Keratinocyte (primary cell): ENCODE measurements around the gene CLIC3.

Experiments
- EZH2 ChIP-seq: IDR thresholded peaks from one replicate; pipeline ENCODE4 v1.6.1; 2012; ENCODE audit warnings: inconsistent platforms, mild to moderate bottlenecking, low read length, moderate library complexity
- TF ChIP-seq, protein P1 (sequence below), 3 experiments: IDR thresholded peaks in 1 of 3; conservative IDR thresholded peaks in 1 of 3; optimal IDR thresholded peaks in 1 of 3; 2 replicates in 2 of 3; 3 replicates in 1 of 3; pipeline versions ENCODE3 to v1.5.1; 2011; ENCODE audit warnings: low read length in 3 of 3, mild to moderate bottlenecking in 3 of 3, moderate library complexity in 2 of 3, control low read depth in 1 of 3, inconsistent platforms in 1 of 3; ENCODE audit not compliant: insufficient read depth in 2 of 3; ENCODE audit errors: extremely low read depth in 1 of 3

DNA sequence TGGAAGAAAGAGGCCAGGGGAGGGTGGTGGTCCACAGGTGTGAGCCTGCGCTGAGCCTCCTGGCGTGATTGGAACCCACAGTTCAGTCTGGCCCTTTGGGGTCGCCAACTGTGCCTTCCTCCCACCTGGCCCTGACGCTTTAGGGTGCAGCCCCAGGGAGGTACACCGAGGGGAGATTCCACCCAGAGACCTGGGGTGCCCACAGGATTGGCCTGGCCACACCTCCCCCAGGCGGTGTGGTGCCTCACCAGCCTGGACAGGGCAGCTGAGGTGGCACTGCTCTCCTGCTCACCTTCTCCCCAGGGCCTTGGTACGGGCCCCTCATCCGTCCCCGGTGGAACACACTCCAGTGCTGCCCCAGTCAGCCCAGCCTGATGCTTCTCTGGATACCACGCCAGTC, 1.0 kb upstream of the CLIC3 start:
- TF ChIP-seq, protein P1, sequence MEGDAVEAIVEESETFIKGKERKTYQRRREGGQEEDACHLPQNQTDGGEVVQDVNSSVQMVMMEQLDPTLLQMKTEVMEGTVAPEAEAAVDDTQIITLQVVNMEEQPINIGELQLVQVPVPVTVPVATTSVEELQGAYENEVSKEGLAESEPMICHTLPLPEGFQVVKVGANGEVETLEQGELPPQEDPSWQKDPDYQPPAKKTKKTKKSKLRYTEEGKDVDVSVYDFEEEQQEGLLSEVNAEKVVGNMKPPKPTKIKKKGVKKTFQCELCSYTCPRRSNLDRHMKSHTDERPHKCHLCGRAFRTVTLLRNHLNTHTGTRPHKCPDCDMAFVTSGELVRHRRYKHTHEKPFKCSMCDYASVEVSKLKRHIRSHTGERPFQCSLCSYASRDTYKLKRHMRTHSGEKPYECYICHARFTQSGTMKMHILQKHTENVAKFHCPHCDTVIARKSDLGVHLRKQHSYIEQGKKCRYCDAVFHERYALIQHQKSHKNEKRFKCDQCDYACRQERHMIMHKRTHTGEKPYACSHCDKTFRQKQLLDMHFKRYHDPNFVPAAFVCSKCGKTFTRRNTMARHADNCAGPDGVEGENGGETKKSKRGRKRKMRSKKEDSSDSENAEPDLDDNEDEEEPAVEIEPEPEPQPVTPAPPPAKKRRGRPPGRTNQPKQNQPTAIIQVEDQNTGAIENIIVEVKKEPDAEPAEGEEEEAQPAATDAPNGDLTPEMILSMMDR (optimal IDR thresholded peaks at IDR 0.05 in 1 of 3, IDR thresholded peaks at IDR 0.05 in 1 of 3, conservative IDR thresholded peaks at IDR 0.05 in 1 of 3; ENCODE audit: extremely low read depth in 1 of 3, insufficient read depth in 2 of 3, low read length in 3 of 3) = no peak
- no peak for TF ChIP-seq EZH2
